ENCODE data around the gene CASD1.

Gene CASD1

GRCh38 chr7:94579470-94579869 lies 69.9 kb downstream of the CASD1 start:
- Mint-ChIP-seq H3K4me1 (no peaks in the 10 kb centered on the region), H3K9me3 (peaks cover 15% of the 10 kb centered on the region), H3K4me3 (no peak overlapping the region), H3K27me3 (no peaks in the 10 kb centered on the region), H3K36me3 (peaks cover 43% of the 10 kb centered on the region), H3K27ac (no peak overlapping the region)
- no peak for ATAC-seq (ENCODE audit: low read depth)
- DNase-seq (ENCODE audit: low spot score in 2 of 2) = no peak

GRCh38 chr7:94580601-94581000 lies 71.0 kb downstream of the CASD1 start:
- no peak for ATAC-seq (ENCODE audit: low read depth)
- H3K36me3 Mint-ChIP-seq = peaks cover 36% of the 10 kb centered on the region
- no peak overlapping the region for H3K27ac Mint-ChIP-seq
- no peaks in the 10 kb centered on the region for H3K27me3 Mint-ChIP-seq
- H3K4me1 Mint-ChIP-seq = no peaks in the 10 kb centered on the region
- DNase-seq (ENCODE audit: low spot score in 2 of 2) = no peak
- H3K9me3 Mint-ChIP-seq = peaks cover 9% of the 10 kb centered on the region
- no peak overlapping the region for H3K4me3 Mint-ChIP-seq

- H3K9me3 Mint-ChIP-seq = peaks cover 5% of the 10 kb centered on the region
- H3K27me3 Mint-ChIP-seq = no peaks in the 10 kb centered on the region
- H3K27ac Mint-ChIP-seq = no peak overlapping the region
- no peak overlapping the region for H3K4me3 Mint-ChIP-seq
- DNase-seq (ENCODE audit: low spot score in 2 of 2) (no peak), ATAC-seq (ENCODE audit: low read depth) (no peak)
- H3K36me3 Mint-ChIP-seq = peaks cover 17% of the 10 kb centered on the region
- no peaks in the 10 kb centered on the region for H3K4me1 Mint-ChIP-seq
Observed at GRCh38 chr7:94584113-94584512, 74.5 kb downstream of the CASD1 start.

- DNase-seq (ENCODE audit: low spot score in 2 of 2) (no peak), ATAC-seq (ENCODE audit: low read depth) (no peak)
- Mint-ChIP-seq H3K27me3 (no peaks in the 10 kb centered on the region), H3K9me3 (no peaks in the 10 kb centered on the region), H3K36me3 (peaks cover 9% of the 10 kb centered on the region), H3K4me3 (no peak overlapping the region), H3K4me1 (peaks cover 18% of the 10 kb centered on the region), H3K27ac (peak overlapping the region; percentile 7)
Observed at GRCh38 chr7:94588075-94588474, 78.5 kb downstream of the CASD1 start.

- DNase-seq (ENCODE audit: low spot score in 2 of 2) = no peak
- ATAC-seq (ENCODE audit: low read depth) = peak; percentile 74
- H3K36me3 Mint-ChIP-seq = peaks cover 9% of the 10 kb centered on the region
- H3K27me3 Mint-ChIP-seq = no peaks in the 10 kb centered on the region
- H3K9me3 Mint-ChIP-seq = no peaks in the 10 kb centered on the region
- H3K4me1 Mint-ChIP-seq = peaks cover 18% of the 10 kb centered on the region
- H3K4me3 Mint-ChIP-seq = peak overlapping the region; percentile 77
- peak overlapping the region; percentile 45 for H3K27ac Mint-ChIP-seq
Observed at GRCh38 chr7:94590526-94591162, 81.0 kb downstream of the CASD1 start.

GRCh38 chr7:94591176-94591575 lies 81.6 kb downstream of the CASD1 start:
- peak; percentile 97 for ATAC-seq (ENCODE audit: low read depth)
- peak in 1 of 2 donors; percentile 5 for DNase-seq (ENCODE audit: low spot score in 2 of 2)
- Mint-ChIP-seq H3K36me3 (peaks cover 9% of the 10 kb centered on the region), H3K27me3 (no peaks in the 10 kb centered on the region), H3K27ac (peak overlapping the region; percentile 45), H3K4me1 (peaks cover 18% of the 10 kb centered on the region), H3K9me3 (no peaks in the 10 kb centered on the region), H3K4me3 (peak overlapping the region; percentile 77)

GRCh38 chr7:94594882-94595281 lies 85.3 kb downstream of the CASD1 start:
- no peak for DNase-seq (ENCODE audit: low spot score in 2 of 2)
- no peak for ATAC-seq (ENCODE audit: low read depth)
- Mint-ChIP-seq H3K4me3 (no peak overlapping the region), H3K36me3 (peaks cover 4% of the 10 kb centered on the region), H3K27me3 (no peaks in the 10 kb centered on the region), H3K4me1 (peaks cover 18% of the 10 kb centered on the region), H3K9me3 (no peaks in the 10 kb centered on the region), H3K27ac (no peak overlapping the region)

- ATAC-seq (ENCODE audit: low read depth) (no peak), DNase-seq (ENCODE audit: low spot score in 2 of 2) (no peak)
- no peak overlapping the region for H3K27ac Mint-ChIP-seq
- no peaks in the 10 kb centered on the region for H3K9me3 Mint-ChIP-seq
- no peaks in the 10 kb centered on the region for H3K36me3 Mint-ChIP-seq
- H3K27me3 Mint-ChIP-seq = no peaks in the 10 kb centered on the region
- H3K4me3 Mint-ChIP-seq = no peak overlapping the region
- peaks cover 10% of the 10 kb centered on the region for H3K4me1 Mint-ChIP-seq
Observed at GRCh38 chr7:94595717-94596116, 86.1 kb downstream of the CASD1 start.

- H3K36me3 Mint-ChIP-seq = no peaks in the 10 kb centered on the region
- no peaks in the 10 kb centered on the region for H3K9me3 Mint-ChIP-seq
- no peaks in the 10 kb centered on the region for H3K27me3 Mint-ChIP-seq
- no peaks in the 10 kb centered on the region for H3K4me1 Mint-ChIP-seq
- ATAC-seq (ENCODE audit: low read depth) (no peak), DNase-seq (ENCODE audit: low spot score in 2 of 2) (no peak)
- H3K4me3 Mint-ChIP-seq = no peak overlapping the region
- no peak overlapping the region for H3K27ac Mint-ChIP-seq
Observed at GRCh38 chr7:94600267-94600666, 90.7 kb downstream of the CASD1 start.

GRCh38 chr7:94602181-94602580 lies 92.6 kb downstream of the CASD1 start:
- Mint-ChIP-seq H3K4me3 (no peak overlapping the region), H3K4me1 (no peaks in the 10 kb centered on the region), H3K27me3 (peaks cover 1% of the 10 kb centered on the region), H3K27ac (no peak overlapping the region), H3K36me3 (peaks cover 5% of the 10 kb centered on the region), H3K9me3 (peaks cover 5% of the 10 kb centered on the region)
- ATAC-seq (ENCODE audit: low read depth) (no peak), DNase-seq (ENCODE audit: low spot score in 2 of 2) (no peak)

GRCh38 chr7:94605031-94605430 lies 95.4 kb downstream of the CASD1 start:
- Mint-ChIP-seq H3K36me3 (peaks cover 5% of the 10 kb centered on the region), H3K27ac (no peak overlapping the region), H3K4me3 (no peak overlapping the region), H3K4me1 (no peaks in the 10 kb centered on the region), H3K27me3 (peaks cover 1% of the 10 kb centered on the region), H3K9me3 (peaks cover 6% of the 10 kb centered on the region)
- DNase-seq (ENCODE audit: low spot score in 2 of 2) (no peak), ATAC-seq (ENCODE audit: low read depth) (no peak)

All from memory B cell (primary cell).